ENCODE results near the gene PNLIPRP1. TPM values are rescaled to one million over a fixed set of nuclear protein-coding genes. Genes with fewer than 3 reads are reported as not detected.

Gene PNLIPRP1
- total RNA-seq, 1 experiment from 2014 or later: not detected

GRCh38 chr10:116637830-116638229 lies 47.1 kb downstream of the PNLIPRP1 start:
- DNase-seq: no peak
- CTCF ChIA-PET: no interaction called here
- intact Hi-C loops (cut with micrococcal nuclease; ENCODE audit: unreplicated experiment): no loop called here

GRCh38 chr10:116646502-116646901 lies 55.7 kb downstream of the PNLIPRP1 start:
- Histone ChIP-seq H3F3A (ENCODE audit: insufficient read depth, low read depth) (no peaks in the 10 kb centered on the region), H3K4me2 (no peak overlapping the region), H3K36me3 (ENCODE audit: low read depth) (no peaks in the 10 kb centered on the region), H3K27me3 (ENCODE audit: insufficient read depth, low read depth) (peaks cover 55% of the 10 kb centered on the region), H3K79me2 (ENCODE audit: low read depth) (no peaks in the 10 kb centered on the region), H3K9me2 (ENCODE audit: insufficient read depth) (no peaks in the 10 kb centered on the region), H2AFZ (no peak overlapping the region), H4K20me1 (ENCODE audit: insufficient read depth) (no peaks in the 10 kb centered on the region), H3K27ac (no peak overlapping the region), H3K4me3 (no peak overlapping the region), H3K4me1 (replicated peaks; ENCODE audit: insufficient read depth) (no peaks in the 10 kb centered on the region), H3K9me3 (ENCODE audit: insufficient read depth, low read depth) (0 out of 2 replicates have a peak, but pooled peaks cover 4% of the 10 kb centered on the region)
- no peak for DNase-seq
- ChIA-PET CTCF (no interaction called here), POLR2A (ENCODE audit: unreplicated experiment) (no interaction called here)
- BruUV-seq (replicated peaks): no TSS peak
- intact Hi-C loops (cut with micrococcal nuclease; ENCODE audit: unreplicated experiment): no loop called here
- no peak for TF ChIP-seq EZH2 (IDR thresholded peaks at IDR 0.05; ENCODE audit: low read depth)
- TF ChIP-seq CTCF (conservative IDR thresholded peaks at IDR 0.05): no peak

More at GRCh38 chr10:116637830-116638229, 47.1 kb downstream of the PNLIPRP1 start:
- H3K4me1 ChIP-seq (replicated peaks; ENCODE audit: insufficient read depth): no peaks in the 10 kb centered on the region
- no peaks in the 10 kb centered on the region; the same call in 1 of the 2 replicates for H3K27me3 ChIP-seq (ENCODE audit: insufficient read depth, low read depth)
- TF ChIP-seq CTCF (conservative IDR thresholded peaks at IDR 0.05) (no peak), EZH2 (IDR thresholded peaks at IDR 0.05; ENCODE audit: low read depth) (no peak)
- no peaks in the 10 kb centered on the region for H3K36me3 ChIP-seq (ENCODE audit: low read depth)
- H3K79me2 ChIP-seq (ENCODE audit: low read depth): no peaks in the 10 kb centered on the region
- H3K4me2 ChIP-seq: no peak overlapping the region
- no TSS peak for BruUV-seq (replicated peaks)
- H3K9me2 ChIP-seq (ENCODE audit: insufficient read depth): no peaks in the 10 kb centered on the region
- no peaks in the 10 kb centered on the region for H4K20me1 ChIP-seq (ENCODE audit: insufficient read depth)
- no peaks in the 10 kb centered on the region for H3K9me3 ChIP-seq (ENCODE audit: insufficient read depth, low read depth)
- no peak overlapping the region for H2AFZ ChIP-seq
- POLR2A ChIA-PET (ENCODE audit: unreplicated experiment): no interaction called here
- H3K4me3 ChIP-seq: no peak overlapping the region
- no peak overlapping the region for H3K27ac ChIP-seq
- H3F3A ChIP-seq (ENCODE audit: insufficient read depth, low read depth): no peaks in the 10 kb centered on the region

DNA sequence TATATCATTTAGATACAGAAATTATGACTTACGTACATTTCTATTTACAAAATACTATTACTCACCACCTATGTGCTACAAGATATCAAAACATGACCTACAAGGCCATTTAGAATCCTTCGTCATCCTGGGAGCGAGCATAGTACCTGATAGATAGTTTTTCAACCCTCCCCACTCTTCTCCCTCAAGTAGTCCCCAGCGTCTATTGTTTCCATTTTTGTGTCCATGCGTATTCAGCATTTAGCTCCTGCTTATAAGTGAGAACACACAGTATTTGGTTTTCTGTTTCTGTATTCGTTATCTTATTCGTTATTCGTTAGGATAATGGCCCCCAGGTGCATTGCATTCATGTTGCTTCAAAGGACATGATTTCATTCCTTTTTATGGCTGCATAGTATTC lies 58.1 kb downstream of the PNLIPRP1 start:
- TF ChIP-seq EZH2 (IDR thresholded peaks at IDR 0.05; ENCODE audit: low read depth) (no peak), CTCF (conservative IDR thresholded peaks at IDR 0.05) (no peak)
- POLR2A ChIA-PET (ENCODE audit: unreplicated experiment): no interaction called here
- BruUV-seq (replicated peaks): no TSS peak

More for the DNA sequence above, 58.1 kb downstream of the PNLIPRP1 start:
- intact Hi-C loops (cut with micrococcal nuclease; ENCODE audit: unreplicated experiment): no loop called here
- Histone ChIP-seq H3F3A (ENCODE audit: insufficient read depth, low read depth) (no peaks in the 10 kb centered on the region), H3K4me1 (replicated peaks; ENCODE audit: insufficient read depth) (no peaks in the 10 kb centered on the region), H3K36me3 (ENCODE audit: low read depth) (no peaks in the 10 kb centered on the region), H3K4me3 (no peak overlapping the region), H3K27me3 (ENCODE audit: insufficient read depth, low read depth) (peaks cover 74% of the 10 kb centered on the region), H3K79me2 (ENCODE audit: low read depth) (no peaks in the 10 kb centered on the region), H3K4me2 (no peak overlapping the region), H3K9me2 (ENCODE audit: insufficient read depth) (no peaks in the 10 kb centered on the region), H3K27ac (no peak overlapping the region), H3K9me3 (ENCODE audit: insufficient read depth, low read depth) (0 out of 2 replicates have a peak, but pooled peaks cover 4% of the 10 kb centered on the region), H2AFZ (no peak overlapping the region), H4K20me1 (ENCODE audit: insufficient read depth) (no peaks in the 10 kb centered on the region)
- DNase-seq: no peak
- CTCF ChIA-PET: interaction anchor here (0.6 kb wide), 1 partner anchor 140 kb away, joined by 5 read pairs; no protein-coding TSS in a partner anchor
